ENCODE data around the gene NRN1L.
"Not testable (repeated sequence)": the region's sequence is repeated elsewhere in the genome, so short reads cannot be mapped to it uniquely, and the experiment has no call there.

The NRN1L gene

DNA sequence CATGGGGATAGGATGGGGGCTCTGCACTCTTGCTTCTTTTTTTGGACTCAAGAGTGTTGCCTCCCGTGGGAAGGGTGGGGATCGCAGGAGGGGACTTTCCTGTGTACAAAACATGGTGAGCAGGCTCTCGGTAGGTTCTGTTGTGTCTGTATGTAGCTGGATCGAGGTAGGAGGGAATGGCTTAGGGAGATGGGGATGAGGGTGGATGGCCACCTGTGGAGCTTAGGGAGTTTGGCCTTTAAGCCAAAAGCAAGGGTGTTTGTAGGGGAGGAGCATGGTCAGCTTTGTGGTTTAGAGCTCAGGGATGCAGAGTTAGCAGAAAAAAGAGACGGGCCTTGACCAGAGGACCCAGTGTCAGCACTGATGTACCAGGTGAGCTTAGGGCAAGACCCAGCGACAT, 22.8 kb upstream of the NRN1L start:
- DNase-seq = no peak

DNA sequence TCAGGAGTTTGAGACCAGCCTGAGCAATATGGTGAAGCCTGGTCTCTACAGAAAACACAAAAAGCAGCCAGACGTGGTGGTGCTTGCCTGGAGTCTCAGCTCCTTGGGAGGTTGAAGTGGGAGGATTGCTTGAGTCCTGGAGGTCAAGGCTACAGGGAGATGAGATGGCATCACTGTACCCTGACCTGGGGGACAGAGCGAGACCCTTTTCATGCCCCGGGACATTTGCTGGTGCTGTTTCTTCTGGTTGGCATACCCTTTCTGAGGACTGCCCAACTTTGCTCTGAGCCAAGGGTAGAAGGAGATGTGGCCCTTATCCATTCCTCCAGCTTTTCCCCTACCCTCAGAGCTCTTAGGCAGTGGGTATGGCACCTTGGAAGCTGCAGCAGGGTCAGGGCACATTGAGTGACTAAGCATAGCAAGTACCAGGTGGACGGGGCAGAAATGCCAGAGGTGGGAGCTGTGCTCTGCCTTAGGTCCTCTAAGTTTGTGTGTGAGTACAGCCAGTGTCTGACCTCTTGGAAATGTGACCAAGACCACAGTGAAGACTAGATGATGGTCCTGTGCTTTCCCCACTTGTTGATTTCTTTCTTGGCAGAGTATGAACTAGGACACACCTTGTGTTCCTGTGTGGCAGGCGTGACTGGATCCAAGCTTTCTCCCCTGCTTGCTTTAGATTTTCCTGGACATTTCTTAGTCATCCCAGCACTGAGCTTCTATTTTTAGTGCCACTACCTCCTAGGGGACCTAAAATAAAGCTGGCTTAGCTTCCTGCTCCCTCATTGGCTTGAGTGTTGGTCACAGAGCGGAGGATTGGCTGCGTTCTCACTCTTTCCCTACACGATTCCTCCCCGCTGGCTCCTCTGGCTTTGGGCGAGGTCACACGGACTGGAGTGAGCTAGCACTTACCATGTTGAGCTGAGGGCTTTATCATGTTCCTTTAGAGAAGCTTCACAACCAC, 21.8 kb upstream of the NRN1L start:
- no peak for DNase-seq

DNA sequence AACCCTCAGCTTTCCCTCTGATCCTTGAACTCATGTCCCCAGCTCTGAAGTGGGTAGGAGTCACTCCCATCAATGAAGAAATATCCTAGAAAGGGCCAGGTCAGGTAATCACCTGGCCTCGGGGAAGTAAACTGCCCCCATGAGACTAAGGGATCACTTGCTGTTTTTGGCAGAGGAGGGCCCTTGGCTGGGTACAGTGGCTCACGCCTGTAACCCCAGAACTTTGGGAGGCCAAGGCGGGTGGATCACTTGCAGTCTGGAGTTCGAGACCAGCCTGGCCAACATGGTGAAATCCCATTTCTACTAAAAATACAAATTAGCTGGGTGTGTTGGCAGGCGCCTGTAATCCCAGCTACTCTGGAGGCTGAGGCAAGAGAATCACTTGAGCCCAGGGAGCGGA, 20.6 kb upstream of the NRN1L start:
- not testable (repeated sequence) for DNase-seq

GRCh38 chr16:67864594-67864993, 20.1 kb upstream of the NRN1L start:
- DNase-seq = no peak

GRCh38 chr16:67865318-67865717, 19.4 kb upstream of the NRN1L start:
- no peak for DNase-seq

- DNase-seq = no peak
Measured at GRCh38 chr16:67868290-67868689, 16.4 kb upstream of the NRN1L start.

GRCh38 chr16:67869653-67870052, 15.0 kb upstream of the NRN1L start:
- DNase-seq = no peak

DNA sequence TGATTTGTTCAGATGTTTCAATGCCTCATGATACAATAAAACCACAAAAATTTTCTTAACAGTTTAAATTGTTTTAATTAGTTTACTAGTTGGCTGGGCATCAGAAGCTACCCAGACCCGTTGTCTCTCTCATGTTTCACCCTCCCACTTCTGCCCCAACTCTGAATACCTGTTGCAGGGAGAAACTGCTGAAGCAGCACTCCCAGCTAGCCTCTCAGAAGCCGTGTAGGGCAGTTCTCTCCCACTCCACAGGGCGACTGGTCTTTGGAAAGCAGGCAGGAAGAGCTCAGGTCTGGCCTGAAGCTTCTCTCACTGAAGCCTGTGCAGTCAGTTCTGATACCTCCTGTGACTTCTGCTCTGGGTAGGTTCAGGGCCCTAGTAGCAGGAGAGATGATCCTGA, 13.4 kb upstream of the NRN1L start:
- no peak for DNase-seq

DNA sequence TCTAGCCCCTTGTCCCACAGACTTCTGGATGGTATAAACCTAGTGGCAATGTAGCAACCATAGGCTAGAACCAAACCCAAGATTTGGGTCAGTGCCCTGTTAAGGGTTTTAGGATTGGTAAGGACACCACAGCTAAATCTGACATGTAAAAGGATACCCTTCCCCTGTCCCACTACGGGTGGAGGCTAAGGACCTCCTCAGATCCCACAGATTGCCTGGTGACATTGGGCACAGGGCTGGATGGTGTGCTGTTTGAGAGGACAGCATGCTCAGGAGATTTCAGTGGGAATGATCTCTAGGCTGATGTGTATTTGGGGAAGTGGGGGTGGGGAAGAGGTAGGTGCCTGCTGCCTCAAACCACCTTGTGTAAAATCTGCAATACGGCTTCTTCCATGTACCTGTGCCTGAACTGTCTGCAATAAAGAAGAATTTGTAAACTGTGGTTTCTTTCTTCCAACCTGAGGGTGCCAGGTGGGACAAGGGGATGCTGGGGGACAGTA, 12.5 kb upstream of the NRN1L start:
- no peak for DNase-seq

- DNase-seq = peak; percentile 51
Measured at GRCh38 chr16:67872631-67873434, 11.9 kb upstream of the NRN1L start, which contains the start of gene EDC4. TSS of gene EDC4 (plus strand) at chr16:67873052. CDS start at chr16:67873262, 210 bp downstream.

- DNase-seq = no peak
Measured at GRCh38 chr16:67873435-67874370, 11.0 kb upstream of the NRN1L start.

GRCh38 chr16:67874372-67874771, 10.3 kb upstream of the NRN1L start:
- no peak for DNase-seq

- DNase-seq = no peak
Measured at GRCh38 chr16:67877064-67877463, 7.6 kb upstream of the NRN1L start.

DNA sequence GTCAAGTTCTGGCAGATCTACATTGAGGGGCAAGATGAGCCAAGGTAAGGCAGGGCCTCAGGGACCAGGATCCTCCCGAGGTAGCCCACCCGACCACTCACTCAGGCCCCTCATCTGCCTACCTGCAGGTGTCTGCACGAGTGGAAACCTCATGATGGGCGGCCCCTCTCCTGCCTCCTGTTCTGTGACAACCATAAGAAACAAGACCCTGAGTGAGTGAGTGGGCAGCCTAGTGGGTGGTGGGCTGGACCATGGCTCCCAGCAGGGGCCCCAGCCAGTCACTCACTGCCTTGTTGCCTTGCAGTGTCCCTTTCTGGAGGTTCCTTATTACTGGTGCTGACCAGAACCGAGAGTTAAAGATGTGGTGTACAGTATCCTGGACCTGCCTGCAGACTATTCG, 6.5 kb upstream of the NRN1L start:
- no peak for DNase-seq

- DNase-seq = no peak
Measured at GRCh38 chr16:67878846-67879245, 5.8 kb upstream of the NRN1L start.

DNA sequence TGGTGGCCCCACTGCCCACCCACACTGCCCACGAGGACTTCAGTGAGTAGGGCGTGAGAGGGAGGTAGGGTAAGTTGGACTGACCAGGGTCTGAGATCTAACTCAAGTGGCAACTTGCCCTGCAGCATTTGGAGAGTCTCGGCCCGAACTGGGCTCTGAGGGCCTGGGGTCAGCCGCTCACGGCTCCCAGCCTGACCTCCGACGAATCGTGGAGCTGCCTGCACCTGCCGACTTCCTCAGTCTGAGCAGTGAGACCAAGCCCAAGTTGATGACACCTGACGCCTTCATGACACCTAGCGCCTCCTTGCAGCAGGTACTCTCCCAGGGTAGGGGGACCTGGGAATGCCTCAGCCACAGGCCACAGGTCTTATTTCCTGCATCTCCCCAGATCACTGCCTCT, 5.2 kb upstream of the NRN1L start:
- DNase-seq = no peak

DNA sequence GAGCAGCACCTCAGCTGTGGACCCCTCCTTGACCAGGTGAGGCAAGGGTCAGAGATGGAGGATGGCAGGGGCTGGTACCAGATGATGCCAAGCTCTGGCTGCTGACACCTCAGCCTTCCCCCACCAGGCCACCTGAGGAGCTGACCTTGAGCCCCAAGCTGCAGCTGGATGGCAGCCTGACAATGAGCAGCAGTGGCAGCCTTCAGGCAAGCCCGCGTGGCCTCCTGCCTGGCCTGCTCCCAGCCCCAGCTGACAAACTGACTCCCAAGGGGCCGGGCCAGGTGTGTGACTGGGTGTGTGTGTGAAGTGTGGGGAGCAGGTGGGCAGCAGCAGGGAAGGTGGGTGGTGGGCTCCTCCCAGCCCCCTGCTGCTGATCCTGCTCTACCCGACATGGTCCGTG, 4.7 kb upstream of the NRN1L start:
- no peak for DNase-seq

GRCh38 chr16:67880584-67880983, 4.1 kb upstream of the NRN1L start:
- no peak for DNase-seq

DNA sequence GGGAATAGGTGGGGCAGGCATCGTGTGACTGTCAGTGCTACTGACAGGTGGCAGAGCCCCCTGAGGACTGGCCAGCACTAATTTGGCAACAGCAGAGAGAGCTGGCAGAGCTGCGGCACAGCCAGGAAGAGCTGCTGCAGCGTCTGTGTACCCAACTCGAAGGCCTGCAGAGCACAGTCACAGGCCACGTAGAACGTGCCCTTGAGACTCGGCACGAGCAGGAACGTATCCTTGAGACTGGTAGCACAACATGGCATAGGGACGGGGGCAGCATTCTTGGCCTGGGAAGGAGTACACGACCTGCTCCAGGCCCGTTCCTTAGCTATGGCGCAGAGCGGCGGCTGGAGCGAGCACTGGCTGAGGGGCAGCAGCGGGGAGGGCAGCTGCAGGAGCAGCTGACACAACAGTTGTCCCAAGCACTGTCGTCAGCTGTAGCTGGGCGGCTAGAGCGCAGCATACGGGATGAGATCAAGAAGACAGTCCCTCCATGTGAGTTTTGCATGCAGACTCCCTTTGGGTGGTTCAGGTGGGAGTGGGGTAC, 3.0 kb upstream of the NRN1L start:
- DNase-seq = no peak

DNA sequence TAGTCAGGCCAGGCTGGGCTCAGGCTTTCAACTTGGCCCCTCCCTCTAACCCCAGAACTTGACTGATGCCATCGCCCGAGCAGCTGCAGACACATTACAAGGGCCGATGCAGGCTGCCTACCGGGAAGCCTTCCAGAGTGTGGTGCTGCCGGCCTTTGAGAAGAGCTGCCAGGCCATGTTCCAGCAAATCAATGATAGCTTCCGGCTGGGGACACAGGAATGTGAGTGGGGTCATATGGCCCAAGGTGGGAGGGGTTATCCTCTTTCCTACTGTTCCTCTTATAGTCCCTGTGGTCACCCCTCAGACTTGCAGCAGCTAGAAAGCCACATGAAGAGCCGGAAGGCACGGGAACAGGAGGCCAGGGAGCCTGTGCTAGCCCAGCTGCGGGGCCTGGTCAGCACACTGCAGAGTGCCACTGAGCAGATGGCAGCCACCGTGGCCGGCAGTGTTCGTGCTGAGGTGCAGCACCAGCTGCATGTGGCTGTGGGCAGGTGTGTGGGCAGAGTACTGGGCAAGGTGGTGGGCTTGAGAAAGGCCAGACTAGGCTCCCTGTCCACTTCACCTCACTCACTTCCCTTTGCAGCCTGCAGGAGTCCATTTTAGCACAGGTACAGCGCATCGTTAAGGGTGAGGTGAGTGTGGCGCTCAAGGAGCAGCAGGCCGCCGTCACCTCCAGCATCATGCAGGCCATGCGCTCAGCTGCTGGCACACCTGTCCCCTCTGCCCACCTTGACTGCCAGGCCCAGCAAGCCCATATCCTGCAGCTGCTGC, 2.1 kb upstream of the NRN1L start:
- no peak for DNase-seq

- no peak for DNase-seq
Measured at GRCh38 chr16:67883146-67883871, 1.4 kb upstream of the NRN1L start.
